Fibroblast of skin of right biceps (primary cell): ENCODE results near the gene PLD1.
A peak's percentile ranks its signal among the peaks of the same experiment; 100 is the strongest.
"Not testable (repeated sequence)": the region's sequence is repeated elsewhere in the genome, so short reads cannot be mapped to it uniquely, and the experiment has no call there.

Source experiments
- DNase-seq: peaks from one replicate; pipeline ENCODE4 v3.0.0-alpha.2; 2013

PLD1 gene

GRCh38 chr3:171770689-171771620 lies 39.3 kb downstream of the PLD1 start:
- peak; percentile 72 for DNase-seq

GRCh38 chr3:171769461-171769860 lies 40.8 kb downstream of the PLD1 start:
- no peak for DNase-seq

- no peak for DNase-seq
Observed at GRCh38 chr3:171768986-171769385, 41.3 kb downstream of the PLD1 start.

DNA sequence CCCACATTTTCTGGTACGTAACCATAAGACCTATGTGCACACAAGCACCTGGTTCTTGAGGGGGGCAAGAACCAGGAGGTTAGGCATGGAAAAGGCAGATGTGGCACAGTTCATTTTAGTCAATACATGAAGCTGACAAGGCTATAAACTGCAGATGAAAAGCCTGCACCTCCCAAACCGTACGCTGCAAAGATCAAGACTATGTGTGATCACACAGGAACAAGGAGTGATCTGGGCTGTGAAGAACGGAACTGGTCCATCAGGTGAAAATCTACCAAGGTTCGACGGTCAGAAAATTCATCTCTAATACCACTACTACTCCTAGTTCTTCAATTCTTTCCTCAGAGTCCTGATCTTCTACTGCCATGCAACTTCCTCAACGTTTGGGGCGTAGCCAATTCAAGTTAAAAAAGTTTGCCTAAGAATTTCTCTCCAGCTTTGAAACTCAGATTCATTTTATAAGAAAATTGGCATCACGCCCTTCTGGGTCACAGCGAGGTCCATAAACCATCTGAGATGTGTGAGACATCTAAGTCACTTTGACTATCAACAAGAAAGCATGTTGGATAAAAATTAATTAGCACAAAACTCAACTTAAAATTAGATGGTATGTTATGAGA lies 41.9 kb downstream of the PLD1 start:
- DNase-seq = no peak

- DNase-seq = no peak
Observed at GRCh38 chr3:171765511-171765887, 44.8 kb downstream of the PLD1 start.

DNA sequence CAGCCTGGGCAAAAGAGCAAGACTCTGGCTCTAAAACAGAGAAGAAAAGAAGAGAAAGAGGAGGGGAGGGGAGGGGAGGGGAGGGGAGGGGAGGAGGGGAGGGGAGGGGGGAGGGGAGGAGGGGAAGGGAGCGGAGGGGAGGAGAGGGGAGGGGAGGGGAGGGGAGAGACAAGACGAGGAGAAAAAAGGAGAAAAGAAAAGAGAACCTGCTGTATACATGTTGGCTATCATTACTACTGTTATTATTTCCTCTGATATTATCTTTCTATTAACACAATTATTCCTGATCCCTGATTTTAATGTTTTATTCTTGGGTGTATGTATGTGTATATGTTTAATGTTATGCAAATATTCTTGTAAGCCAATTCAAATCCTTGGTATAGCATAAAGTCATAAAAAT lies 46.9 kb downstream of the PLD1 start:
- no peak for DNase-seq

DNA sequence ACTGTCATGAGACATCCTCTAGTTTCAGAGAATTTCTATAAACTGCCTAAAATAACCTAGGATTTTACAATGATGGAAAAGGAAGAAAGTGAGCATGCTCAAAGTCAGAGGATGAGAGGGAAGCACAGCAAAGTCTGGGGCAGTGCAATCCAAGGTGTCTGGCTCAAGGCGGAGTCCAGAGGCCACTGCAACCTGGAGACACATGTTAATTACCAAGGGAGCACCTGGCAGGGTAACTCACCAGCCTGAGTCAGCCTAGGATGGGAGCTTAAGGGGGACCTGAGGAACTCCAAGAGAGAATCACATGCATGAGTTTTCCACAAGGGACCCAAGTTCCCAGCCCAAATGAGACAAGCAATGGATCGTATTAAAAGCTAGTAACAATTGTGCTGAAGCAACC lies 49.8 kb downstream of the PLD1 start:
- DNase-seq = no peak

DNA sequence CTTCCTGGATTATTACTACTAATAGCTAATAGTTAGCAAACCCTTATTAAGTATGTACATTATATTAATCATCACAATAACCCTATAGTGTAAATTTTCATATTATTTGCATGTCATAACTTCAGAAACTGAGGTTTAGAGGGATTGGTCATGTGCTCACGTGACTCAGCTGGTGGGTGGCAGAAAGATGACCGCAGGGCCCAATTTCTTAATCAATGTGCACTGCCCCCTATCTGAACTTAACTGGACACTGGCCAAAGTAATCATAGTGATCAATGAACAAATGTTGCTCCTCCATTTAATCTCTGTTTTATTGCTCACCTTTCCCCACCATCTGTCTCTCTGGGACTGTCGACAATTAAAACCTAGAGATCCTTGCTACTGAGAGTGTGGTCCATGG lies 52.2 kb downstream of the PLD1 start:
- no peak for DNase-seq

DNA sequence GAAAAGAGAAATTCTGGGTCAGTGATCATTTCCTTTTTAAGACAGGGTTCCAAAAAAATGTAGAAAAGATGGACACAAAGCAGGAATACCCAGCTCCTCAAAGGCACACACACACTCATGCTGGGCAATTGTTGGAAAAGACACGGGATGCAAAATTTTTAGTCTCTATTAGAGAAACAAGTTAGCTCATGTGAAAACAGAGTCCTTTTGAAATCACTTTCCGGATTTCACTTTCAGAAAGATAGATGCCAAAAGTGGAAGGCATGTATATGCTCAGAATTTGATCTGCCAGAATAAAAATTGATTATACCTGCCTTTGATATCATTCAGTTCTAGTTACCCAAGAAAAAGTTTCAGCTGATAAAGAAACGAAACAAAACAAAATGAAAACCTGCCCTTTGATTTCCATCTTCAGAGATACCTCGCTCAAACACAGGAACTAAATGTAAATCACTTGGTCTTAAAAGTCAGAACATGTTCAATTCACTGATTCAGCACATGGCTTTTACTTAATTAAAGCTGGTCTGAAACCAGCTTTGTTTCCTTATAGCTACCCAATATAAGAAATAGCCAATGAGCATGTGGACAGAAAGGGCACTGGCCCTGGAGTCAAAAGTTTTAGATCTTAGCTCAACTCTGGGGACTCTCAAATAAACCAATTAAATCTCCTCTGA lies 52.8 kb downstream of the PLD1 start:
- no peak for DNase-seq

DNA sequence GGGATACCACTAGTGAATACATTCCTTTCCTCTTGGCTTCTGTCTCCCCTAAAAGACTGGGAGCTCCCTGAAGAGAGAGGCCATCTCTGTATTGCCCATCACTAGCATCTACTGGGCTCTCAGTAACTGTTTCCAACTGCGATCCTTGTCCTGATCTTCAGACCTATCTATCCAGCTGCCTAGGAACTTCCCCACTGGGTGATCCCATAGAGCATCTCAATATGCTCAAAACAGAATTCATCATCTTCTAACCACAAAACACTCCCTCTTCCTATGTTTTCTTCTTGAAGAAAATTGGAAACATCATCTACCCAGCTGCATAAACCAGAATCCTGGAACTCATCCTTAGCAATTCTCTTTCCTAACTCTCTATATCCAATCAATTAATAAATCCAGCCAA lies 54.6 kb downstream of the PLD1 start:
- DNase-seq = no peak

DNA sequence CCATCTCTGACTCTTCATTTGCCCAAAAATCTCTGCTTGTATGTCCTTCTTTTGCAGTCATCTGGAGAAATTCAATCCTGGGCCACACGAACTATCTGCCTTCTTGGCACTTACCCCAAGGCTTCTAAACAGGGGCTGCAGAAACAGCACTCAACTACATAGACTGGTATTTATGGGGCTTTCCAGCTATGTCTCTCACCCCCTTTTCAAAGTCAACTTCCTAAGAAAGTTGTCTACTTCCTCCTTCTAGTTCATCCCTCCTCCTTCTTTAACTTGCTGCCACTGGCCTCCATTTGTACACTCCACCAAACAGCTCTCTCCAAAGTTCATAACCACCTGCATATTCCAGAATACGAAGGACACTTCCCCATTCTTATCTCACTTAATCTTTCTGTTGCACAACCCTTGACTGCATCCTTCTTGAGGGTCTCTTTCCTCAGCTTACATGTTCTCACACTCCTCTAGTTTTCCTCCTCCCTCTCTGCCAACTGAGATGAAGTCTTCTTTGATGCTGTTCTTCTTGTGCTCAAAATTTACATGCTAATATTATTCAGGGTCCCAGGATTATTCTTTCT lies 55.2 kb downstream of the PLD1 start:
- no peak for DNase-seq

DNA sequence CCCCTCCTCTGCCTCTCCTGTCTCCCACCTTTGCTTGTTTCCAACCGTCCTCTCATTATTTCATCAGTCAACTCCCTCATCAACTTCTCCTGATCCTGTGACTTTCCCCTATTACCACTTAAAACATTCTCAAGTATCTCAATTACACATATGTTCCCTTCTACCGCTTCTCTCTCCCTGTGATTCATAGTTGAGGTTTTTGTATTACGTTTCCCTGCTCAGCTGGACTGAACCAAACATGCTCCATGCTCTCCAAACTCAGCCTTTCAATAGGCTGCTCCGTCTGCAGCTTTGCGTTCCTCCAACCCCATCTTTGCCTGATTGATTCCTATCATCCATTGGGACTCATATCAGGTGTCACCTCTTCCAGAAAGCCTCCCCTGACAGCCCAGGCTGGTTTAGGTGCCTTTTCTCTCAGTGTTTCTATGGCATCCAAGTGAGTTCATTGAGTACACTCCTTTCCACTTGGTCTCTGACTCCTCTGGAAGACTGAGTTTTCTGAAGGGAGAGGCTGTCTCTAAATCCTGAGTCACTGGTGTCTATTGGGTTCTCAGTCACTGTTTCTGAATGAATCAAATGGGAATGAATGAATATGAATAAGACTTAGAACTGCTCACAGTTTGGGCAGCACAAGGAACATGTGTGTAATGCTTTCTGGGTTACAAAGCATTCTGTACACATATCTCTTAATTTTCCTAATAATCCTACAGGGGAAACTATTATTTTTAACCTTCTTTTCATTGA lies 56.4 kb downstream of the PLD1 start:
- peak; percentile 87 for DNase-seq

GRCh38 chr3:171753025-171753472 lies 57.2 kb downstream of the PLD1 start:
- peak; percentile 15 for DNase-seq

- no peak for DNase-seq
Observed at GRCh38 chr3:171752329-171752728, 58.0 kb downstream of the PLD1 start.

GRCh38 chr3:171749124-171749523 lies 61.2 kb downstream of the PLD1 start:
- no peak for DNase-seq

DNA sequence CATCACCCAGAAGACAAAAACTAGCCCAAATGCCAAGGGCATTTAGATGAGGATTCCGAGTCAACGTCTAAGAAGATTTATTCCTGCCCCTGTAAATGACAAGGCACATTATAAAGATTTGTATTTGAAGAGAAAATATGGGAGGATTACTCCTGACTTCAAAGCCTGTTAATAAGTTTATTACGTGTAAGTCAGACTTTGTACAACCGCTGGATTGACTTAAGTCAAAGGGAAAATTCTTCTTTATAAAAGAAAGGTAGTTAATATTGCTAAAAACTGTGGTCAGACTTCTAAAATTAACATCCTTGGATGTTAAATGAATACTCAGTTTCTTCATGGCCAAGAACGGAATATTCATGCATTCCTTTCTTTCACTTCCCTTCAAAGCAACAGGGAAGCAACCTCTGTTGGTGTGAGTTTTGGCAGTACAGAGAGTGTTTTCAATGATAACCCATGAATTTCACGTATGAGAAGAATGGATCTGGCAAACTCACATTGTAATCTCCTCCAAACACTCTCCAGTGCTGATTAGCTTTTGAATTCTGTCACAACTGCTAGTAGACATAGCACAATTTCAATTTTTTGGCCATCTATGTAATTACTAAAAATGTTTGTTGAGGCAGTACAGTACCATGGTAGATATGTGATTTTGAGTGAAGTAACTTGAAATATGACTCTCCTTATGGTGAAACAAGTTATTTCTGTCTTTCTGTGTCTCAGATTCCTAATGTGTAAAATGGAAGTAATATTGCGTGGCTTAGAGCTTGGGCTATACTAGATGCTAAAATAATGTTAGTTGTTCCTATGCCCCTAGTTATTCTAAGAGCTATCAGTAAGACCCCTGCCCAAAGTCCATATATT lies 62.0 kb downstream of the PLD1 start:
- no peak for DNase-seq

DNA sequence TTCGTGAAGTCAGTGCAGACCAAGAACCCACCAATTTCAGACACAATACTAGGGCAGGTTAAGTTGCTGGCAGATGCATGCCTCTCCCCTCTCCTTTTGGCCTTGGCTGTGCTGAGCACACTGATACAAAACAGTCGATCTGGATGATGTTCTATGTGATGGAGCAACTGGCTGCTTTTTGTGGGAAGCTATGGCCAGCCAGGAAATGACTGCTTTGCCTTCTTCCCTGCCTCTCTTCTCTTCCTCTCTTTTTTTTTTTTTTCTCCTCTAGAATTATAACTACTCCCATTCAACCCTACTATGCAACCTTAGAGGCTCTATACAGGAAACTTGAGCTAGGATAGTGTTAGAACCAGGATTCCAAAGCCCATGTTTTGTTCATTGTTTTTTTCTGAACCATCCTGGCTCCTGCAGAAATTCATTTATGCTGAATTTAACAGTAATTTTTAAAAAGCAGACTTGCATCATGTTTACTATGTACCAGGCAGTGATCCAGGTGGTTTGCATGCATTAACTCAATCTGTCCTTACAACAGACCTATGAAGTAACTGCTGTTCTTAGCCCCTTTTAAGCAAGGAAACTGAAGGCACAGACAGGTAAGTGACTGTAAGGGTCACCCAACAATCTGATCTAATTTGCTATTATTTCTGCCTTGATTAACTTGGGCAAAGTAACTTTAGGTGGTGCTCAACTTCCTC lies 62.9 kb downstream of the PLD1 start:
- no peak for DNase-seq

DNA sequence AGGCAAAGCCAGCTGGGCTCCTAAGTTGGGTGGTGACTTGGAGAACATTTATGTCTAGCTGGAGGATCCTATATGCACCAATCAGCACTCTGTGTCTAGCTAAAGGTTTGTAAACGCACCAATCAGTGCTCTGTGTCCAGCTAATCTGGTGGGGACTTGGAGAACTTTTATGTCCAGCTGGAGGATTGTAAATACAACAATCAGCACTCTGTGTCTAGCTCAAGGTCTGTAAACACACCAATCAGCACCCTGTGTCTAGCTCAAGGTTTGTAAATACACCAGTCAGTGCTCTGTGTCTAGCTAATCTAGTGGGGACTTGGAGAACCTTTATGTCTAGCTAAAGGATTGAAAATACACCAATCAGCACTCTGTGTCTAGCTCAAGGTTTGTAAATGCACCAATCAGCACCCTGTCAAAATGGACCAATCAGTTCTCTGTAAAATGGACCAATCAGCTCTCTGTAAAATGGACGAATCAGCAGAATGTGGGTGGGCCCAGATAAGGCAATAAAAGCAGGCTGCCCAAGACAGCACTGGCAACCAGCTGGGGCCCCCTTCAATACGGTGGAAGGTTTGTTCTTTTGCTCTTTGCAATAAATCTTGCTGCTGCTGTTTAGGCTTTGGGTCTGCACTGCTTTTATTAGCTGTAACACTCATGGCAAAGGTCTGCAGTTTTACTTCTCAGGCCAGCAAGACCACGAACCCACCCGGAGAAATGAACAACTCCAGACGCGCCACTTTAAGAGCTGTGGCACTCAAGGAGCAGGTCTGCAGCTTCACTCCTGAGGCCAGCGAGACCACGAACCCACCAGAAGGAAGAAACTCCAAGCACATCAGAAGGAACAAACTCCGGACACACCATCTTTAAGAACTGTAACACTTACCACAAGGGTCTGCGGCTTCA lies 63.7 kb downstream of the PLD1 start:
- DNase-seq = not testable (repeated sequence)

- no peak for DNase-seq
Observed at GRCh38 chr3:171745577-171746319, 64.5 kb downstream of the PLD1 start.
